Endothelial cell of umbilical vein (primary cell): ENCODE data around the gene ZNF804A. TPM values are rescaled to one million over a fixed set of nuclear protein-coding genes. Genes with fewer than 3 reads are reported as not detected.

Experiments
- BruUV-seq: library from RNA; stranded (reverse); fragments of 400-500 nt; replicated peaks from 2 replicates; lab custom pipeline; 2021; lab: Mats Ljungman, UMichigan
- CTCF ChIA-PET: fragments of 300-600, 350-600 bp; sonication (Branson Sonifier 250); formaldehyde crosslinking; loops from one replicate; lab custom pipeline; 2021; ENCODE audit warnings: antibody characterized with exemption, inconsistent platforms; lab: Charles Lee
- POLR2A ChIA-PET: fragments of 300-600, 350-600 bp; sonication (Branson Sonifier 250); formaldehyde crosslinking; loops from one replicate; lab custom pipeline; 2021; ENCODE audit warnings: antibody characterized with exemption, inconsistent platforms; lab: Charles Lee
- DNase-seq: peaks from one replicate; pipeline ENCODE4 v3.0.0-alpha.2; 2011; ENCODE audit warnings: low read depth, low spot score
- FAIRE-seq: peaks from 2 replicates; lab custom pipeline; 2011; peaks lifted over from hg19 to GRCh38; lab: Jason Lieb, UNC
- H2AFZ ChIP-seq: 2 replicates; pipeline ENCODE4 v1.6.0; 2012; ENCODE audit warnings: low read depth, low read length, control low read depth, inconsistent platforms
- H3K27ac ChIP-seq: 2 replicates; pipeline ENCODE4 v1.5.1; 2011; ENCODE audit warnings: low read depth, mild to moderate bottlenecking, control low read depth, low read length, moderate library complexity; ENCODE audit not compliant: insufficient read depth
- H3K27me3 ChIP-seq, 2 experiments: 2 replicates each; pipeline versions ENCODE4 v1.6.0 to v1.6.1; 2011; ENCODE audit warnings: low read length in 2 of 2, mixed read lengths in 1 of 2; ENCODE audit not compliant: control insufficient read depth in 2 of 2, insufficient read depth in 2 of 2
- H3K36me3 ChIP-seq, 2 experiments: 2 replicates in 1 of 2; 3 replicates in 1 of 2; pipeline ENCODE4 v1.5.1; 2011; ENCODE audit warnings: low read length in 2 of 2, mild to moderate bottlenecking in 1 of 2, moderate library complexity in 1 of 2; ENCODE audit not compliant: control insufficient read depth in 2 of 2, insufficient read depth in 2 of 2; ENCODE audit errors: extremely low read depth in 1 of 2
- H3K4me1 ChIP-seq: 3 replicates; pipeline ENCODE4 v1.5.1; 2011; ENCODE audit warnings: mild to moderate bottlenecking, low read length; ENCODE audit not compliant: control insufficient read depth, insufficient read depth; ENCODE audit errors: extremely low read depth
- H3K4me2 ChIP-seq: 2 replicates; pipeline ENCODE4 v1.6.1; 2011; ENCODE audit warnings: low read length, control low read depth, mixed read lengths; ENCODE audit not compliant: insufficient read depth
- H3K4me3 ChIP-seq, 3 experiments: fragments of 200-600 bp in 1 of 3; sonication (generic), shearing (Covaris generic) in 1 of 3; replicated peaks in 1 of 3; 2 replicates each; pipeline ENCODE4 v1.5.1; 2011 to 2016; ENCODE audit warnings: control low read depth in 3 of 3, low read length in 3 of 3, mild to moderate bottlenecking in 2 of 3, inconsistent platforms in 1 of 3, low read depth in 1 of 3, moderate library complexity in 1 of 3; ENCODE audit not compliant: insufficient read depth in 1 of 3
- H3K79me2 ChIP-seq: 2 replicates; pipeline ENCODE4 v1.6.0; 2012; ENCODE audit warnings: low read length, inconsistent platforms; ENCODE audit not compliant: control insufficient read depth, insufficient read depth
- H3K9ac ChIP-seq: replicated peaks from 2 replicates; pipeline ENCODE3; 2011; ENCODE audit warnings: low read length, control low read depth; ENCODE audit not compliant: insufficient read depth; ENCODE audit errors: extremely low read depth
- H3K9me1 ChIP-seq: replicated peaks from 3 replicates; pipeline ENCODE4 v1.6.0; 2011; ENCODE audit warnings: mild to moderate bottlenecking, low read length; ENCODE audit not compliant: control insufficient read depth, insufficient read depth; ENCODE audit errors: extremely low read depth
- H3K9me3 ChIP-seq: replicated peaks from 2 replicates; pipeline ENCODE4 v1.5.1; 2012; ENCODE audit warnings: low read length, inconsistent platforms; ENCODE audit not compliant: control insufficient read depth, insufficient read depth
- H4K20me1 ChIP-seq: replicated peaks from 2 replicates; pipeline ENCODE3; 2011; ENCODE audit warnings: mild to moderate bottlenecking, low read length; ENCODE audit not compliant: control insufficient read depth, insufficient read depth; ENCODE audit errors: extremely low read depth
- CTCF ChIP-seq, 2 donors: IDR thresholded peaks; 1 replicate in 1 of 2; 2 replicates in 1 of 2; pipeline ENCODE4 v1.5.1; 2011; ENCODE audit warnings: low read length in 2 of 2, mild to moderate bottlenecking in 2 of 2, moderate library complexity in 2 of 2, control low read depth in 1 of 2, inconsistent platforms in 1 of 2, low read depth in 1 of 2; ENCODE audit not compliant: insufficient read depth in 1 of 2; ENCODE audit errors: extremely low read depth in 1 of 2
- EZH2 ChIP-seq: IDR thresholded peaks from 2 replicates; pipeline ENCODE4 v1.6.1; 2012; ENCODE audit warnings: borderline replicate concordance, low read depth, mild to moderate bottlenecking, moderate library complexity, low read length, inconsistent platforms; ENCODE audit not compliant: severe bottlenecking
- FOS ChIP-seq: IDR thresholded peaks from 2 replicates; pipeline ENCODE4 v1.6.1; 2011; ENCODE audit warnings: mild to moderate bottlenecking, low read length, moderate library complexity, borderline replicate concordance; ENCODE audit not compliant: insufficient read depth
- GATA2 ChIP-seq: IDR thresholded peaks from 2 replicates; pipeline ENCODE4 v1.7.0; 2011; ENCODE audit warnings: low read depth, mild to moderate bottlenecking, moderate library complexity, mixed read lengths, low read length; ENCODE audit not compliant: insufficient read length, insufficient read depth
- JUN ChIP-seq: IDR thresholded peaks from 2 replicates; pipeline ENCODE4 v1.6.1; 2011; ENCODE audit warnings: borderline replicate concordance, low read depth; ENCODE audit not compliant: insufficient read length, insufficient read depth
- MAX ChIP-seq: IDR thresholded peaks from 2 replicates; pipeline ENCODE4 v1.6.1; 2011; ENCODE audit not compliant: insufficient read depth, insufficient read length
- MYC ChIP-seq: IDR thresholded peaks from one replicate; pipeline ENCODE4 v1.6.1; 2011; ENCODE audit warnings: mild to moderate bottlenecking, low read depth, low read length
- POLR2A ChIP-seq: IDR thresholded peaks from 2 replicates; pipeline ENCODE4 v1.6.1; 2012; ENCODE audit warnings: low read depth, mild to moderate bottlenecking, control low read depth, low read length
- POLR2AphosphoS5 ChIP-seq: IDR thresholded peaks from 2 replicates; pipeline ENCODE4 v1.6.1; 2012; ENCODE audit warnings: low read depth, mild to moderate bottlenecking, control low read depth, low read length, moderate library complexity; ENCODE audit not compliant: insufficient read depth
- dilution Hi-C: fragments of 300-500 bp; cut with MboI; formaldehyde crosslinking; loops from one replicate; pipeline ENCODE4 v1.15.0; 2019; ENCODE audit warnings: low sequenced_read_pairs; ENCODE audit not compliant: extremely low pct_ligation_motif_present
- intact Hi-C: fragments of 100-400 bp; cut with micrococcal nuclease; formaldehyde crosslinking; loops from one replicate; pipeline ENCODE4 v1.10.0; 2022
- polyA plus RNA-seq, 4 experiments: library from polyadenylated mRNA; depleted of rRNA in 3 of 4; stranded (reverse) in 3 of 4; unstranded in 1 of 4; fragments of >200 nt; gene quantifications; 2 replicates each; pipeline versions ENCODE4 v1.2.1 to v1.2.3, GENCODE V29; 2011 to 2012; ENCODE audit warnings: missing spikeins in 1 of 4
- total RNA-seq: library from RNA; stranded (reverse); gene quantifications from 2 replicates; pipeline ENCODE4 v1.2.3, GENCODE V29; 2021

ZNF804A gene
- total and polyA plus RNA-seq, 2 donors (not counting 3 experiments of a cell fraction or from before 2014, with no cell fraction given): 0.22 TPM; not detected in 1

GRCh38 chr2:184971546-184972068 is 373.3 kb downstream of the ZNF804A start:
- intact Hi-C loops (no loop called here), dilution Hi-C loops (no loop called here)
- H3K79me2 ChIP-seq: no peaks in the 10 kb centered on the region
- no peaks in the 10 kb centered on the region for H3K36me3 ChIP-seq
- DNase-seq: no peak
- no peaks in the 10 kb centered on the region for H3K4me1 ChIP-seq
- H3K9ac ChIP-seq: no peak overlapping the region
- BruUV-seq: no TSS peak
- CTCF ChIA-PET: no interaction called here
- TF ChIP-seq EZH2 (no peak), POLR2AphosphoS5 (no peak), GATA2 (no peak), POLR2A (no peak), FOS (no peak), MAX (no peak), CTCF (IDR thresholded peaks at IDR 0.05; ENCODE audit: extremely low read depth in 1 of 2, insufficient read depth in 1 of 2, low read depth in 1 of 2, low read length in 2 of 2) (no peak), MYC (no peak), JUN (no peak)
- H3K27me3 ChIP-seq: no peaks in the 10 kb centered on the region
- no peaks in the 10 kb centered on the region for H4K20me1 ChIP-seq
- FAIRE-seq: no peak
- H3K9me3 ChIP-seq: no peaks in the 10 kb centered on the region
- no peak overlapping the region for H3K4me3 ChIP-seq
- H3K27ac ChIP-seq: no peak overlapping the region
- POLR2A ChIA-PET: no interaction called here
- no peak overlapping the region for H2AFZ ChIP-seq
- no peaks in the 10 kb centered on the region for H3K9me1 ChIP-seq
- no peak overlapping the region for H3K4me2 ChIP-seq
